ENCODE results near the gene RNASEL. TPM values are rescaled to one million over a fixed set of nuclear protein-coding genes. Genes with fewer than 3 reads are reported as not detected.

The RNASEL gene
- total and polyA plus RNA-seq, 2 donors (not counting 3 experiments of a cell fraction or from before 2014, with no cell fraction given), result 0.59 to 1.9 TPM

DNA sequence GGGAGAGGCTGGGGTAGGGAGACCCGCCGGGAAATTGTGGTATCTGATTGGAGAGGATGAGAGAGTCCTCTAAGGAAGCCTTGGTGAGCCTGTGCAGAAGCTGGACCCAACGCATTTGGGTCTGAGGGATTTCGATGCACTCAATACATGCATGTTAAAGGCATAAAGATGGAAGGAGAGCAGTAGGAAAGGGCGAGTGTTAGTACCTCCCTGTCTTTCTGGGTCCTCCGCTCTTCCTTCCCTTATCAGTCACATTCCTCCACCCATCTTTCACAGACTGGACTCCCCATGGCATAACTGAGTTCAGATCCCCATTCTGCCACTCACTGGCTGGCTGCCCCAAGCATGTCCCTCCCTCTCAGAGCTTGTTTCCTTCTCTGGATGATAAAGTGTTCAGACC, 7.9 kb upstream of the RNASEL start:
- TF ChIP-seq GATA2 (IDR thresholded peaks at IDR 0.05; ENCODE audit: insufficient read depth, insufficient read length, low read depth, low read length), result no peak
- TF ChIP-seq JUN (IDR thresholded peaks at IDR 0.05; ENCODE audit: borderline replicate concordance, insufficient read depth, insufficient read length, low read depth), result no peak
- no peak for TF ChIP-seq MYC (IDR thresholded peaks at IDR 0.05; ENCODE audit: low read depth, low read length)
- TF ChIP-seq POLR2AphosphoS5 (IDR thresholded peaks at IDR 0.05; ENCODE audit: insufficient read depth, low read depth, low read length), result no peak
- H3K4me1 ChIP-seq (ENCODE audit: control insufficient read depth, extremely low read depth, insufficient read depth, low read length), result no peaks in the 10 kb centered on the region
- H2AFZ ChIP-seq (ENCODE audit: low read depth, low read length), result no peak overlapping the region
- FAIRE-seq (no peak), DNase-seq (ENCODE audit: low read depth, low spot score) (no peak)
- CTCF ChIA-PET, result interaction anchor here (1.4 to 18.9 kb wide), 4 partner anchors 15 to 188 kb away, joined by 3 to 891 read pairs (median 23); partner anchors contain the start of gene NPL
- H3K27me3 ChIP-seq (ENCODE audit: control insufficient read depth in 2 of 2, insufficient read depth in 2 of 2, low read length in 2 of 2), result peaks cover 4 to 13% of the 10 kb centered on the region in 2 experiments
- H3K27ac ChIP-seq (ENCODE audit: insufficient read depth, low read depth, low read length), result no peak overlapping the region
- H3K4me3 ChIP-seq (replicated peaks in 1 of 3; ENCODE audit: insufficient read depth in 1 of 3, low read depth in 1 of 3, low read length in 3 of 3), result no peak overlapping the region
- peaks cover 2% of the 10 kb centered on the region for H4K20me1 ChIP-seq (replicated peaks; ENCODE audit: control insufficient read depth, extremely low read depth, insufficient read depth, low read length)
- no peaks in the 10 kb centered on the region for H3K36me3 ChIP-seq (ENCODE audit: control insufficient read depth in 2 of 2, extremely low read depth in 1 of 2, insufficient read depth in 2 of 2, low read length in 2 of 2)
- no peak overlapping the region for H3K4me2 ChIP-seq (ENCODE audit: insufficient read depth, low read length)
- H3K9me1 ChIP-seq (replicated peaks; ENCODE audit: control insufficient read depth, extremely low read depth, insufficient read depth, low read length), result no peaks in the 10 kb centered on the region
- H3K9ac ChIP-seq (replicated peaks; ENCODE audit: extremely low read depth, insufficient read depth, low read length), result no peak overlapping the region
- intact Hi-C loops (cut with micrococcal nuclease) (loop anchor here (5.0 kb wide), 2 partner anchors 150 to 510 kb away; no protein-coding TSS in a partner anchor), dilution Hi-C loops (cut with MboI; ENCODE audit: extremely low pct_ligation_motif_present, low sequenced_read_pairs) (no loop called here)
- no TSS peak for BruUV-seq (replicated peaks)
- H3K9me3 ChIP-seq (replicated peaks; ENCODE audit: control insufficient read depth, insufficient read depth, low read length), result no peaks in the 10 kb centered on the region
- H3K79me2 ChIP-seq (ENCODE audit: control insufficient read depth, insufficient read depth, low read length), result no peaks in the 10 kb centered on the region
- POLR2A ChIA-PET, result no interaction called here

- Histone ChIP-seq H3K79me2 (ENCODE audit: control insufficient read depth, insufficient read depth, low read length) (no peaks in the 10 kb centered on the region), H3K4me3 (replicated peaks in 1 of 3; ENCODE audit: insufficient read depth in 1 of 3, low read depth in 1 of 3, low read length in 3 of 3) (no peak overlapping the region), H3K9me1 (replicated peaks; ENCODE audit: control insufficient read depth, extremely low read depth, insufficient read depth, low read length) (no peaks in the 10 kb centered on the region), H3K27me3 (ENCODE audit: control insufficient read depth in 2 of 2, insufficient read depth in 2 of 2, low read length in 2 of 2) (peaks cover 4 to 13% of the 10 kb centered on the region in 2 experiments), H3K36me3 (ENCODE audit: control insufficient read depth in 2 of 2, extremely low read depth in 1 of 2, insufficient read depth in 2 of 2, low read length in 2 of 2) (no peaks in the 10 kb centered on the region), H2AFZ (ENCODE audit: low read depth, low read length) (no peak overlapping the region), H3K9me3 (replicated peaks; ENCODE audit: control insufficient read depth, insufficient read depth, low read length) (no peaks in the 10 kb centered on the region), H4K20me1 (replicated peaks; ENCODE audit: control insufficient read depth, extremely low read depth, insufficient read depth, low read length) (peaks cover 2% of the 10 kb centered on the region), H3K4me2 (ENCODE audit: insufficient read depth, low read length) (no peak overlapping the region), H3K4me1 (ENCODE audit: control insufficient read depth, extremely low read depth, insufficient read depth, low read length) (no peaks in the 10 kb centered on the region), H3K9ac (replicated peaks; ENCODE audit: extremely low read depth, insufficient read depth, low read length) (no peak overlapping the region), H3K27ac (ENCODE audit: insufficient read depth, low read depth, low read length) (no peak overlapping the region)
- intact Hi-C loops (cut with micrococcal nuclease), result loop anchor here (5.0 kb wide), 2 partner anchors 148 to 508 kb away; no protein-coding TSS in a partner anchor
- ChIA-PET POLR2A (interaction anchor here (0.6 kb wide), 1 partner anchor 243 kb away, joined by 3 read pairs; no protein-coding TSS in a partner anchor), CTCF (interaction anchor here (0.7 to 18.9 kb wide), 29 partner anchors 8 to 1885 kb away, joined by 3 to 891 read pairs (median 4); partner anchors contain the start of genes NPL and RGS16)
- dilution Hi-C loops (cut with MboI; ENCODE audit: extremely low pct_ligation_motif_present, low sequenced_read_pairs), result no loop called here
- peak; percentile 60 for DNase-seq (ENCODE audit: low read depth, low spot score)
- peak; percentile 94 for FAIRE-seq
- no TSS peak for BruUV-seq (replicated peaks)
- no peak for TF ChIP-seq MYC (IDR thresholded peaks at IDR 0.05; ENCODE audit: low read depth, low read length)
- TF ChIP-seq CTCF (IDR thresholded peaks at IDR 0.05; ENCODE audit: extremely low read depth in 1 of 2, insufficient read depth in 1 of 2, low read depth in 1 of 2, low read length in 2 of 2), result peak; percentile 85 to 88
- TF ChIP-seq POLR2A (IDR thresholded peaks at IDR 0.05; ENCODE audit: low read depth, low read length), result no peak
- TF ChIP-seq JUN (IDR thresholded peaks at IDR 0.05; ENCODE audit: borderline replicate concordance, insufficient read depth, insufficient read length, low read depth), result no peak
- TF ChIP-seq, protein P1, sequence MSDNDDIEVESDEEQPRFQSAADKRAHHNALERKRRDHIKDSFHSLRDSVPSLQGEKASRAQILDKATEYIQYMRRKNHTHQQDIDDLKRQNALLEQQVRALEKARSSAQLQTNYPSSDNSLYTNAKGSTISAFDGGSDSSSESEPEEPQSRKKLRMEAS (IDR thresholded peaks at IDR 0.05; ENCODE audit: insufficient read depth, insufficient read length), result no peak
- TF ChIP-seq POLR2AphosphoS5 (IDR thresholded peaks at IDR 0.05; ENCODE audit: insufficient read depth, low read depth, low read length), result no peak
Measured at GRCh38 chr1:182595641-182596240, 6.7 kb upstream of the RNASEL start.
